ENCODE measurements around the gene REXO4. TPM values are rescaled to one million over a fixed set of nuclear protein-coding genes. Genes with fewer than 3 reads are reported as not detected.

Gene REXO4
- total and polyA plus RNA-seq, 2 of the 13 experiments (the other 11 are each of a cell fraction or from before 2014, with no cell fraction given): 18.5 to 30.4 TPM

GRCh38 chr9:133449760-133450159 is 31.9 kb upstream of the REXO4 start (continued):
- TF ChIP-seq ZNF18 (CRISPR knock-in tag; IDR thresholded peaks at IDR 0.05; ENCODE audit: insufficient replicate concordance) (no peak), STAT5B (CRISPR knock-in tag; IDR thresholded peaks at IDR 0.05) (no peak), BORCS8-MEF2B (CRISPR knock-in tag; IDR thresholded peaks at IDR 0.05) (no peak), SATB2 (CRISPR knock-in tag; IDR thresholded peaks at IDR 0.05) (no peak), TRIM24 (CRISPR knock-in tag; IDR thresholded peaks at IDR 0.05) (no peak), THAP8 (CRISPR knock-in tag; IDR thresholded peaks at IDR 0.05; ENCODE audit: borderline replicate concordance) (no peak), ERF (CRISPR knock-in tag; IDR thresholded peaks at IDR 0.05) (no peak), ZNF205 (CRISPR knock-in tag; IDR thresholded peaks at IDR 0.05) (no peak), PHB2 (IDR thresholded peaks at IDR 0.05; ENCODE audit: partially characterized antibody) (no peak), ZUFSP (CRISPR knock-in tag; IDR thresholded peaks at IDR 0.05; ENCODE audit: borderline replicate concordance) (no peak), ONECUT2 (CRISPR knock-in tag; IDR thresholded peaks at IDR 0.05) (no peak), ZFP1 (CRISPR knock-in tag; IDR thresholded peaks at IDR 0.05) (no peak)
- TF ChIP-seq, protein P1, sequence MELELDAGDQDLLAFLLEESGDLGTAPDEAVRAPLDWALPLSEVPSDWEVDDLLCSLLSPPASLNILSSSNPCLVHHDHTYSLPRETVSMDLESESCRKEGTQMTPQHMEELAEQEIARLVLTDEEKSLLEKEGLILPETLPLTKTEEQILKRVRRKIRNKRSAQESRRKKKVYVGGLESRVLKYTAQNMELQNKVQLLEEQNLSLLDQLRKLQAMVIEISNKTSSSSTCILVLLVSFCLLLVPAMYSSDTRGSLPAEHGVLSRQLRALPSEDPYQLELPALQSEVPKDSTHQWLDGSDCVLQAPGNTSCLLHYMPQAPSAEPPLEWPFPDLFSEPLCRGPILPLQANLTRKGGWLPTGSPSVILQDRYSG (CRISPR knock-in tag; IDR thresholded peaks at IDR 0.05): no peak
- TF ChIP-seq, protein P2, sequence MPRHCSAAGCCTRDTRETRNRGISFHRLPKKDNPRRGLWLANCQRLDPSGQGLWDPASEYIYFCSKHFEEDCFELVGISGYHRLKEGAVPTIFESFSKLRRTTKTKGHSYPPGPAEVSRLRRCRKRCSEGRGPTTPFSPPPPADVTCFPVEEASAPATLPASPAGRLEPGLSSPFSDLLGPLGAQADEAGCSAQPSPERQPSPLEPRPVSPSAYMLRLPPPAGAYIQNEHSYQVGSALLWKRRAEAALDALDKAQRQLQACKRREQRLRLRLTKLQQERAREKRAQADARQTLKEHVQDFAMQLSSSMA (CRISPR knock-in tag; IDR thresholded peaks at IDR 0.05): no peak
